HS-5 (cell line): Measurements from ENCODE around the gene MAT2A.
A peak's percentile ranks its signal among the peaks of the same experiment; 100 is the strongest.
"Not testable (repeated sequence)": the region's sequence is repeated elsewhere in the genome, so short reads cannot be mapped to it uniquely, and the experiment has no call there.

ENCODE experiments used
- DNase-seq: peaks from one replicate; pipeline ENCODE4 v3.0.0-alpha.2; 2012; ENCODE audit warnings: low read depth

Gene MAT2A

GRCh38 chr2:85547859-85548607, 9.1 kb downstream of the MAT2A start:
- no peak for DNase-seq

DNA sequence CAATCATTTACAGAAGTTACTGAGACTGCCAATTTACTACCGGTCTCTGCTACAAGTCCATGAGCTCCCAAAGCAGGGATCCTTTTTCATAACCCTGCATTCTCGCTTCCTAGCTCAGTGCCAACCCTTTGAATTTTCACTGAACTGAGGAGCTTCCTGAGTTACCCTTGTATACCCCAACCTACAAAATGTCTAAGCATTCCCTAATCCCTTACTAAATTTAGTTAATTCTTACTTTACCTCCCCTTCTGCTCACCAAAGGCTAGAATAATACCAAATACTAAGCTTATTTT, 9.6 kb downstream of the MAT2A start:
- DNase-seq, result no peak

DNA sequence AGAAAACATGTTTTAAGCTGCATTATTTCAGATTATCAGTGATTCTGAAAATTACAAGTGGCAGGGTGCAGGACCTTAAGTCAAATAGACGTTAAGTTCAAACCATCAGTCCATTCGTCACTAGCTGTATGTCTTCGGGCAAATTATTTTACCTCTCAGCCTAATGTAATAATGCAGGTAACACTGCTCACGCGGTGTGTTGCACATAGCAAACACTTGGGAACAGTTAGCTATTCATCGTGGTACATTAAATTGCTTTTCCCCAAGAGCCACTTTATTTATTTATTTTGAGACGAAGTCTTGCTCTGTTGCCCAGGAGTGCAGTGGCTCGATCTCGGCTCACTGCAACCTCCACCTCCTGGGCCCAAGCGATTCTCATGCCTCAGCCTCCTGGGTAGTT, 10.1 kb downstream of the MAT2A start:
- no peak for DNase-seq

DNA sequence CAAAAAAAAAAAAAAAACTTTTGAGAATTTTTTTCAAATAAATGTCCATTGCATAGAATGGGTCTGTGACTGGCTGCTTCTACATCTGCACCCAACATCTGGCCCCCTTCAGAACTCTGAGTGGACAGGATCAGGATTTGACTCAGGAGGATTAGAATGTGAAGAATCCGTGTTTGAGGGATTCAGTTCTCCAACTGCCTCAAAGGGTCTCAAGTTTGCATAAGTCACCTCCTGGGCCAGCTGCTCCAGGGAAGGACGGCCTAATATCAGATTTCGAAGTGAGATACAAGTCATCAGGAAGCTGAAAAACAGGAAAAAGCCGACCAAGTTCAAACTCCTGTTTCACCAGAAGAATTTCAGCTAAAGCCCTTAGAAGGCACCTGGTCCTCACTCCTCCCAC, 10.9 kb downstream of the MAT2A start:
- DNase-seq, result peak; percentile 98

- no peak for DNase-seq
Observed at GRCh38 chr2:85550486-85550885, 11.5 kb downstream of the MAT2A start.

DNA sequence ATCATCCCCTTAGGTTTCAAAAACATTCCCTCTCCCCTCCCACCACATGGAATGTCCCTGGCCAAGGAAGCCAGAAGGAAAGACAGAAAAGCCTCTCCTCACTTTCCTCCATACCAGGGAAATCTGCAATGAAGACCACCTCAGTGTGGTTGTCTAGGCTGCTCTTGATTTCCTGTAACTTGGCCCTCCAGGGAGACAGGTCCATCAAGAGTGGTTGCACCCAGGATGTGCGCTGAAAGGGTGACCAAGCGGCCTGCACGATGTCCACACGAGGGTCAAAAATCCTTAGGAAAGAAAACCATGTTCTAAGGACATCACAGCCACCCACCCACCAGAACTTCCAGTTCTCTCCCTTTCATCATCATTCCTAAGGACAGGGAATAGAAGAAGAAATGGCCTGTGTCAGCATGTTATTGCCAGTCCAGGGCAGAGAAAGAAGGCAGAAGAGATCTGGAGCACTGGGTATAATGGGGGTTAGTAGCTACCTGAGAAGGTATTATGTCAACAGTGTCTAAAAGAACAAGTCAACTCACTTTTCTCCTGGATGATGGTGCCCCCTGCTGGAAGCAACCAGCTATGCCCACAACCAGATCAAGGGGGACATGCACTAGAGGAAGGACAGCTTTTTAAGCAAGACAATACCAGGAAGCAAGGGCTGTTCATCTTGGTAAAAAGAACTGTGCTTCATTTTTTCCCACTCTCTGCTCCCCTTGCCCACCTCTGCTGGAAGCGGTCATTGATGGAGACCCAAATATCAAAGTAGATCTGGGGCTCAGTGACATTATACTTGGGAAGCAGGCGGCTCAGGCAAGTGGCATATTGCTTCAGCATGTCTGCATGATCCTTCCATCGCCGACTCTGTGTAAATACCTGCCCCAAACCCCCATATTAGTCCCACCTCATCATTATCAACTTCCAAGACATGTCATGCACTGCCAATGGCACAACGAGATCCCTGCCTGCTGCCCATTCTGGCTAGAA, 13.0 kb downstream of the MAT2A start:
- DNase-seq, result no peak

DNA sequence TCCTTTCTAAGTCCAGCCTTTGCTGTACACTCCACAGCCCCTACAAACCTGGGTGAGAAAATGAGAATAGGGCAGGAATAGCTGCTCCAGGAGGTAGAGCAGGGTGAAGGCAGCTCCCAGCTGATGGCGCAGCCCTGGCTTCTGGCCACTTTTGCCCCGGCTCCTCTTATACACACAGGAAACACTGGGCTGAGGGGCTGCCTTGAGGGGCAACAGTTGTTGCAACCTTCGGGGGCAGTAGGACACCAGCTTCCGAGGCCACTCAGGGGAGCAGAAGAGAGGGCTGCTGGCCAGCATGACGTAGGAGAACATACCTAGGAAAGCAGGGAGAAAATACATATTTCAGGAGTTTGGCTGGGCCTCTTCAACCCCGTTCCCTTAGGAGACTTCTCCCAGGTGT, 14.2 kb downstream of the MAT2A start:
- no peak for DNase-seq

GRCh38 chr2:85554980-85555612, 16.1 kb downstream of the MAT2A start:
- no peak for DNase-seq

GRCh38 chr2:85557130-85557529, 18.2 kb downstream of the MAT2A start:
- no peak for DNase-seq

GRCh38 chr2:85558160-85558559, 19.2 kb downstream of the MAT2A start:
- DNase-seq, result no peak

GRCh38 chr2:85560403-85560726, 21.4 kb downstream of the MAT2A start:
- not testable (repeated sequence) for DNase-seq

DNA sequence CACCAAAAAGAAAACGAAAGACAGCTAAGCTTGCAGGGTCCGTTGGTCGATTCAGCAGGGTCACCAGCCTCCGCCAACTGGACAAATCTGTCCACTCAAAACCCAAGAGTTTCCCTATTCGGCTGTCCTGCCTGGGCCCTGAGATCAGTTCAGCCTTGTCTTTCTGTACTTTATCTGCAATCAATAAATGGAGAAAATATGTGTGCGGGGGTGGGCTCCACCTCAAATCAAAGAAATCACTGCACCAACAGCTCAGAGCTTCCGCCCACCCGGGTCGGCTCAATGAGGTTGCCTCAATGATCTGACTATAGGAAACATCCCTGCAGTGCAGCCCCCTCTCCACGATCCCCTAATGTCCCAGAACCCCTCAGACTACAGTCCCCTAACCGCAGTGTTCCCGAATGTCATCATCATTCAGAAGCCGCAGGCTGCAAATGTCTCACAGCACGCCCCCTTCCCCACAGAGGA, 21.9 kb downstream of the MAT2A start:
- DNase-seq, result no peak

GRCh38 chr2:85561280-85562212, 22.6 kb downstream of the MAT2A start, which contains the start of gene GGCX:
Gene GGCX, minus strand, starts transcription at chr2:85561493. Its CDS starts 65 bp downstream, at chr2:85561428.
- DNase-seq, result no peak

DNA sequence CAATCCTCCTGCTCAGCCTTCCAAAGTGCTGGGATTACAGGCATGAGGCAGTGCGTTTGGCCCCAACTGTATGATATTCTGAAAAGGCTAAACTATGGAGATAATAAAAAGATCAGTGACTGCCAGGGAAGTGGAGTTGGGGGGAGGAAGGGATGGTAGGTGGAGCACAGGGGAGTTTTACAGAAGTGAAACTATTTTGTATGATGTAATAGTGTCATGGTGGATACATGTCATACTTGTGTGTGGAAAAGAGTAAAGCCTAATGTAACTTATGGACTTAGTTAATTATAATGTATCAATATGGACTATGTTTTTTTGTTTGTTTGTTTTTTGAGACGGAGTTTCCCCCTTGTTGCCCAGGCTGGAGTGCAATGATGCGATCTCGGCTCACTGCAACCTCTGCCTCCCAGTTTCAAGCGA, 25.2 kb downstream of the MAT2A start:
- DNase-seq, result no peak

DNA sequence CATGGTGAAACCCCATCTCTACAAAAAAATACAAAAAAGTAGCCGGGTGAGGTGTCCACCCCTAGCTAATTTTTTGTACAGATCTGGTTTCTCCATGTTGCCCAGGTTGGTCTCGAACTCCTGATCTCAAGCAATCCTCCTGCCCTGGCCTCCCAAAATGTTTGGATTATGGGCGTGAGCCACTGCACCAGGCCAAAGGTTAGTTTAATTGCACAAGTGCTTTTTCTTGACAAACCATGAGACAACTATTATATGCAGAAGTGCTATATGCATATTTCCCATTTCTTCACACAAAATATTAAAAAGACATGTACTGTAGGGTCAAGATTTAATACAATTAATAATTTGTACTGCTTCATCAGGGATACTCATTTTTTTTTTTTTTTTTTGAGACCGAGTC, 27.3 kb downstream of the MAT2A start:
- DNase-seq, result no peak

- no peak for DNase-seq
Observed at GRCh38 chr2:85575739-85576138, 36.8 kb downstream of the MAT2A start.

DNA sequence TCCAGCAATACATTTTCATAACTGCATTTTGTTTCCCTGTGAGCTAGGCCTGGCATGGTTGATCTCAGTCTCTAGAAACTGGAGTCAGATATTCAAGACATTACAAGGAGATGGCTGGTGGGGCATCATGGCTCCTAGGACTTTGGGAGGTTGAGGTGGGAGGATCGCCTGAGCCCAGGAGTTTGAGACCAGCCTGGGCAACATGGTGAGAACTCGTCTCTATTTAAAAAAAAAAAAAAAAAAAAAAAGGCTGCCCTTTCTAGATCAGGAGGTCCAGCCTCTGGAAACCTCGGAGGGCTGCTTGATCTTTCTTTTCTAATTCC, 38.1 kb downstream of the MAT2A start:
- no peak for DNase-seq

DNA sequence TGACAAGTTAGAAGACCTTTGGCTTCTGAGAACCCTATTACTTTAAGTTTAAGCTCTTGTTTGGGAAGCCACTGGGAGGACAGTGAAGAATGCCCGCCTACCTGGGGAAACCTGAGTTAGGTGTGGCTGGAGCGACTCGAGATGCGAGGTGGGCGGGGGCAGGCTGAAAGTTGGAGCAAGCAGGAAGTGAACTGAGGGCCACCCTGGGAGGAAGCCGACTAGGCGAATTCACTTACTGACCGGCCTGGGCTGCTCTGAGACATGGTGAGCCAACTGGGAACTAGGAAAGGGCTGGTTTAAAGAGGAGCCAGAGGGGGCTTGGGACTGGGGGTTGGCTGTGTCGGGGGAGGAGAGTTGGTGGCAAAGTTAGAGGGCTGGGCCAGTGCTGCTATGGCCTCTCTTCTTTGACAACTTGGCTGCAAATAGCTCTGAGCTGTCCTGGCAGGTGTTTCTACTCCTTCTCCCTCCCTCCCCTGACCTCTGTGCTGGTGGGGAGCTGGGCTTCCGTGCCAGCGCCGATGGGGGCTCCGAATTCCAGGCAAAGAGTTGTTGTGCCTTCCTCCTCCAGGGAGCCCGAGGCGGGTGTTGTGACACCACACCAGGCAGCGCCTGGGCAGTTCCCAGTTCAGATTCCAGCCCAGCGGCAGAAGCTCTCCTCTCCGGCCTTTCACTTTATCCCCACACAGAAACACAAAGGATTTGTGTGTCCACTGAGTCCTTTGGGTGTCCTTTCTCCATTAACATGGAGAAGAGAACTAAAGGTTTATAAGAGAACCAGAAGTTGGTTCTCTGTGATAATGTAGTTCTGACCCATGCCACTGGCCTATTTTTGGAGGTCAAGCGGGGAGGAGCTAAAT, 38.6 kb downstream of the MAT2A start, which contains the start of gene VAMP8:
VAMP8 (plus strand) TSS at position 201 of the 857 bp plus-strand sequence; CDS start at position 262, 61 bp downstream.
- DNase-seq, result no peak

DNA sequence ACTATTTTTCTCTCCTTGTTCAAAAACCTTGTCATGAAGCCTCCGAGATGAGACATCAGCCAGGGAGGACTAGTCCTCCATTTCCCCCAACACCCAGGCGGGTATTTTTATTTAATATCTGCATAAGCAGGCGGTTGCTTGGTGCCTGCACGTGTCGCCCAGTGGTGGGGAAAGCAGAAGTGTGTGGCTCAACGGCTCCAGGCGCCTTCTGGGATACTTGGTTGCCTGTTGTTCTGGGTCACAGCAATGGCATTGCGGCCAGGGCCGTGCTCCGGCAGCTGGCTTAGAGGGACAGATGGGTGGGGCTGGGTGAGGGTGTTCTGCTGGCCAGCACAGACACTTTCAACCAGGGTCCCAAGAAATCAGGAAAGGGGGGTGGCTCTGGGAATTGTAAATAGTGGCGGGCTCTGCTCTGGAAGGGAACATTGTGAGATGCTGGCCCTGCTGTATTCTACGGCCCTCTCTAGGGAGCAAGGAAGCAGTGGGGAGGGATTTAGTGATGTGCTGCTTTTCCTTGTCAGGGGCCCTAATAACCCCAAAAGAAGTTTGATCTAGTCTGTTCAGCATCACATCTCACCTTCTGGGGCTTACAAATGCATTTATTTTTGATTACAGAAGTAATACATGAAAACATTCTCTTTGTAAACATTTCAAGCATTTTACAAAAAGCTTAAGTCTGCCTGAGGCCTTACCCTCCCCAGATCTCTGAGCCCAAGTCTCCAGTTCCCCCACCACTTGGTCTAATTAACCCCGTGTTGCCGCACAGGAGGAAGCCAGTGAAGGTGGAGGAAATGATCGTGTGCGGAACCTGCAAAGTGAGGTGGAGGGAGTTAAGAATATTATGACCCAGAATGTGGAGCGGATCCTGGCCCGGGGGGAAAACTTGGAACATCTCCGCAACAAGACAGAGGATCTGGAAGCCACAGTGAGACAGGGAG, 39.5 kb downstream of the MAT2A start:
- no peak for DNase-seq
